ENCODE data around the gene PHACTR2.

The PHACTR2 gene

GRCh38 chr6:143701349-143702234 lies 23.8 kb downstream of the PHACTR2 start:
- no peak overlapping the region for H3K4me3 ChIP-seq (ENCODE audit: low read length)
- no peaks in the 10 kb centered on the region for H3K36me3 ChIP-seq (replicated peaks; ENCODE audit: insufficient read depth, low read length)
- H3K79me2 ChIP-seq (ENCODE audit: low read length) = no peaks in the 10 kb centered on the region
- TF ChIP-seq EZH2phosphoT487 (IDR thresholded peaks at IDR 0.05; ENCODE audit: low read length) (no peak), CTCF (IDR thresholded peaks at IDR 0.05; ENCODE audit: low read length) (no peak), EZH2 (optimal IDR thresholded peaks at IDR 0.05; ENCODE audit: low read depth, low read length) (no peak)
- no peaks in the 10 kb centered on the region for H3K4me1 ChIP-seq (ENCODE audit: low read length)
- no peak overlapping the region for H3K4me2 ChIP-seq (ENCODE audit: low read depth, low read length)
- H3K9me3 ChIP-seq (replicated peaks; ENCODE audit: insufficient read depth, low read length) = no peaks in the 10 kb centered on the region
- H3K27me3 ChIP-seq (replicated peaks; ENCODE audit: insufficient read depth, low read length) = no peaks in the 10 kb centered on the region
- H3K9me2 ChIP-seq (replicated peaks; ENCODE audit: insufficient read depth, low read length) = no peaks in the 10 kb centered on the region
- no peak overlapping the region for H3K27ac ChIP-seq (ENCODE audit: low read length)
- no peak overlapping the region for H2AFZ ChIP-seq (ENCODE audit: low read length)
- DNase-seq = no peak
- no peaks in the 10 kb centered on the region for H4K20me1 ChIP-seq (ENCODE audit: insufficient read depth, low read length)
- H3K9ac ChIP-seq (ENCODE audit: low read length) = no peak overlapping the region
- H3F3A ChIP-seq (ENCODE audit: insufficient read depth, low read length) = no peaks in the 10 kb centered on the region

GRCh38 chr6:143705569-143705968 lies 27.8 kb downstream of the PHACTR2 start:
- Histone ChIP-seq H3K9ac (ENCODE audit: low read length) (no peak overlapping the region), H4K20me1 (ENCODE audit: insufficient read depth, low read length) (no peaks in the 10 kb centered on the region), H3K4me3 (ENCODE audit: low read length) (no peak overlapping the region), H3K4me1 (ENCODE audit: low read length) (no peaks in the 10 kb centered on the region), H3F3A (ENCODE audit: insufficient read depth, low read length) (no peaks in the 10 kb centered on the region), H3K9me3 (replicated peaks; ENCODE audit: insufficient read depth, low read length) (no peaks in the 10 kb centered on the region), H3K79me2 (ENCODE audit: low read length) (no peaks in the 10 kb centered on the region), H3K36me3 (replicated peaks; ENCODE audit: insufficient read depth, low read length) (no peaks in the 10 kb centered on the region), H3K27me3 (replicated peaks; ENCODE audit: insufficient read depth, low read length) (no peaks in the 10 kb centered on the region), H3K9me2 (replicated peaks; ENCODE audit: insufficient read depth, low read length) (no peaks in the 10 kb centered on the region), H3K4me2 (ENCODE audit: low read depth, low read length) (no peak overlapping the region), H2AFZ (ENCODE audit: low read length) (no peak overlapping the region), H3K27ac (ENCODE audit: low read length) (no peak overlapping the region)
- TF ChIP-seq CTCF (IDR thresholded peaks at IDR 0.05; ENCODE audit: low read length) (no peak), EZH2phosphoT487 (IDR thresholded peaks at IDR 0.05; ENCODE audit: low read length) (no peak), EZH2 (optimal IDR thresholded peaks at IDR 0.05; ENCODE audit: low read depth, low read length) (no peak)
- DNase-seq = no peak

- H3K4me2 ChIP-seq (ENCODE audit: low read depth, low read length) = no peak overlapping the region
- no peaks in the 10 kb centered on the region for H3K9me3 ChIP-seq (replicated peaks; ENCODE audit: insufficient read depth, low read length)
- H3K79me2 ChIP-seq (ENCODE audit: low read length) = no peaks in the 10 kb centered on the region
- no peak overlapping the region for H2AFZ ChIP-seq (ENCODE audit: low read length)
- no peak for DNase-seq
- no peaks in the 10 kb centered on the region for H3K4me1 ChIP-seq (ENCODE audit: low read length)
- H3K9ac ChIP-seq (ENCODE audit: low read length) = no peak overlapping the region
- no peaks in the 10 kb centered on the region for H3K27me3 ChIP-seq (replicated peaks; ENCODE audit: insufficient read depth, low read length)
- no peaks in the 10 kb centered on the region for H4K20me1 ChIP-seq (ENCODE audit: insufficient read depth, low read length)
- H3K27ac ChIP-seq (ENCODE audit: low read length) = no peak overlapping the region
- H3F3A ChIP-seq (ENCODE audit: insufficient read depth, low read length) = no peaks in the 10 kb centered on the region
- no peaks in the 10 kb centered on the region for H3K36me3 ChIP-seq (replicated peaks; ENCODE audit: insufficient read depth, low read length)
- no peak for TF ChIP-seq EZH2 (optimal IDR thresholded peaks at IDR 0.05; ENCODE audit: low read depth, low read length)
- no peak for TF ChIP-seq EZH2phosphoT487 (IDR thresholded peaks at IDR 0.05; ENCODE audit: low read length)
- no peak for TF ChIP-seq CTCF (IDR thresholded peaks at IDR 0.05; ENCODE audit: low read length)
- H3K4me3 ChIP-seq (ENCODE audit: low read length) = no peak overlapping the region
- no peaks in the 10 kb centered on the region for H3K9me2 ChIP-seq (replicated peaks; ENCODE audit: insufficient read depth, low read length)
Observed at GRCh38 chr6:143707697-143708096, 29.9 kb downstream of the PHACTR2 start.

All from MM.1S (cell line).